Gastroesophageal sphincter (tissue), 3 donors: ENCODE results near the gene EPHB6.

Source experiments
- EP300 ChIP-seq: sonication (generic); formaldehyde crosslinking; IDR thresholded peaks from one replicate; pipeline ENCODE4 v1.6.1; 2017; ENCODE audit warnings: antibody characterized with exemption, mild to moderate bottlenecking
- POLR2A ChIP-seq, 2 donors: fragments of 450-650 bp; IDR thresholded peaks; one replicate each; pipeline ENCODE4 v1.6.1; 2017; ENCODE audit warnings: antibody characterized with exemption in 2 of 2, mild to moderate bottlenecking in 2 of 2, moderate library complexity in 1 of 2
- POLR2AphosphoS5 ChIP-seq: sonication (generic); formaldehyde crosslinking; IDR thresholded peaks from one replicate; pipeline ENCODE4 v1.6.1; 2017; ENCODE audit warnings: antibody characterized with exemption
- TF ChIP-seq, protein P1 (sequence below), 4 experiments: fragments of 200-600 bp in 2 of 4; fragments of 450-650 bp in 2 of 4; sonication (generic) in 1 of 4; IDR thresholded peaks; one replicate each; pipeline ENCODE4 v1.5.1; 2017 to 2019; ENCODE audit warnings: antibody characterized with exemption in 4 of 4, mild to moderate bottlenecking in 2 of 4, moderate library complexity in 2 of 4

DNA sequence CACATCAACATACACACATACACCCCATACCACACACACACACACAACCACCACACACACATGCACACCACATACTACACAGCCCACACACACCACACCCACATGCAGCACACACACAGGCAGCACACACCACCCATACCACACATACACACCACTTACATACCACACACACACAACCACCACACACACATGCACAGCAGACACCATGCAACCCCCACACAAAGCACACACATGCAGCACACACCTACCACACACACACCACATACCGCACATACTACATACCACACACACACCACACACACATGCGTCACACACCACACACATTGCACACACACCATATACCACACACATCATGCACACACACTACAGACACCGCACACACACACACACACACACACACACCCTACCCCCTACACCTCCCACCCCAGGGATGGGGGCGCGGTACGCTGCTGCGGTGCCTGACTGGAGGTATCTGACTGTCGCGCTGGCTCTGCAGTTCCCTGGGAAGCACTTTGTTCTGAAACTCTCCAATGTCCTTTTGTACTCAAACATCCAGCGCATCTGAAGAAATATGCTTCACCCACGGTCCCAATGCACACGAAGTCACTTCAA is 36.1 kb downstream of the EPHB6 start:
- TF ChIP-seq, protein P1, sequence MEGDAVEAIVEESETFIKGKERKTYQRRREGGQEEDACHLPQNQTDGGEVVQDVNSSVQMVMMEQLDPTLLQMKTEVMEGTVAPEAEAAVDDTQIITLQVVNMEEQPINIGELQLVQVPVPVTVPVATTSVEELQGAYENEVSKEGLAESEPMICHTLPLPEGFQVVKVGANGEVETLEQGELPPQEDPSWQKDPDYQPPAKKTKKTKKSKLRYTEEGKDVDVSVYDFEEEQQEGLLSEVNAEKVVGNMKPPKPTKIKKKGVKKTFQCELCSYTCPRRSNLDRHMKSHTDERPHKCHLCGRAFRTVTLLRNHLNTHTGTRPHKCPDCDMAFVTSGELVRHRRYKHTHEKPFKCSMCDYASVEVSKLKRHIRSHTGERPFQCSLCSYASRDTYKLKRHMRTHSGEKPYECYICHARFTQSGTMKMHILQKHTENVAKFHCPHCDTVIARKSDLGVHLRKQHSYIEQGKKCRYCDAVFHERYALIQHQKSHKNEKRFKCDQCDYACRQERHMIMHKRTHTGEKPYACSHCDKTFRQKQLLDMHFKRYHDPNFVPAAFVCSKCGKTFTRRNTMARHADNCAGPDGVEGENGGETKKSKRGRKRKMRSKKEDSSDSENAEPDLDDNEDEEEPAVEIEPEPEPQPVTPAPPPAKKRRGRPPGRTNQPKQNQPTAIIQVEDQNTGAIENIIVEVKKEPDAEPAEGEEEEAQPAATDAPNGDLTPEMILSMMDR (IDR thresholded peaks at IDR 0.05), result no peak
- TF ChIP-seq POLR2A (IDR thresholded peaks at IDR 0.05) (no peak), EP300 (no peak), POLR2AphosphoS5 (no peak)
